ENCODE results near the gene PSMG3. TPM values are rescaled to one million over a fixed set of nuclear protein-coding genes. Genes with fewer than 3 reads are reported as not detected.

Gene PSMG3
- total RNA-seq, 4 donors from 2014 or later = 33.0 to 67.5 (median 47.7) TPM

- no peak for TF ChIP-seq POLR2A (IDR thresholded peaks at IDR 0.05)
- TF ChIP-seq CTCF (IDR thresholded peaks at IDR 0.05) = no peak
- H3K4me1 ChIP-seq = no peaks in the 10 kb centered on the region
- no peaks in the 10 kb centered on the region for H3K9me3 ChIP-seq
- H3K27ac ChIP-seq = no peak overlapping the region
- H3K27me3 ChIP-seq = no peaks in the 10 kb centered on the region
- no peak overlapping the region for H3K4me3 ChIP-seq
- DNase-seq = no peak
- H3K36me3 ChIP-seq = no peaks in the 10 kb centered on the region
Observed at GRCh38 chr7:1610678-1611302, 41.0 kb upstream of the PSMG3 start.

- TF ChIP-seq POLR2A (IDR thresholded peaks at IDR 0.05) (no peak), CTCF (IDR thresholded peaks at IDR 0.05) (no peak)
- no peak for DNase-seq
- H3K27me3 ChIP-seq = no peaks in the 10 kb centered on the region
Observed at GRCh38 chr7:1610013-1610677, 40.3 kb upstream of the PSMG3 start.

GRCh38 chr7:1609023-1609422 lies 39.2 kb upstream of the PSMG3 start:
- Histone ChIP-seq H3K9me3 (no peaks in the 10 kb centered on the region), H3K4me1 (no peaks in the 10 kb centered on the region), H3K36me3 (no peaks in the 10 kb centered on the region), H3K27ac (no peak overlapping the region), H3K4me3 (no peak overlapping the region), H3K27me3 (no peaks in the 10 kb centered on the region)
- DNase-seq = no peak
- TF ChIP-seq POLR2A (IDR thresholded peaks at IDR 0.05) (no peak), CTCF (IDR thresholded peaks at IDR 0.05) (no peak)

More at GRCh38 chr7:1610013-1610677, 40.3 kb upstream of the PSMG3 start:
- H3K9me3 ChIP-seq = no peaks in the 10 kb centered on the region
- H3K4me1 ChIP-seq = no peaks in the 10 kb centered on the region
- no peaks in the 10 kb centered on the region for H3K36me3 ChIP-seq
- no peak overlapping the region for H3K27ac ChIP-seq
- no peak overlapping the region for H3K4me3 ChIP-seq

GRCh38 chr7:1608318-1608717 lies 38.5 kb upstream of the PSMG3 start:
- H3K4me1 ChIP-seq = no peaks in the 10 kb centered on the region
- no peak overlapping the region for H3K4me3 ChIP-seq
- no peak for TF ChIP-seq POLR2A (IDR thresholded peaks at IDR 0.05)
- TF ChIP-seq CTCF (IDR thresholded peaks at IDR 0.05) = no peak
- no peaks in the 10 kb centered on the region for H3K27me3 ChIP-seq
- H3K9me3 ChIP-seq = no peaks in the 10 kb centered on the region
- no peaks in the 10 kb centered on the region for H3K36me3 ChIP-seq
- no peak for DNase-seq
- no peak overlapping the region for H3K27ac ChIP-seq

GRCh38 chr7:1607696-1608095 lies 37.9 kb upstream of the PSMG3 start:
- Histone ChIP-seq H3K4me3 (no peak overlapping the region), H3K9me3 (no peaks in the 10 kb centered on the region), H3K27me3 (no peaks in the 10 kb centered on the region), H3K4me1 (no peaks in the 10 kb centered on the region), H3K27ac (no peak overlapping the region), H3K36me3 (no peaks in the 10 kb centered on the region)
- TF ChIP-seq CTCF (IDR thresholded peaks at IDR 0.05) (no peak), POLR2A (IDR thresholded peaks at IDR 0.05) (no peak)
- DNase-seq = no peak

All from Peyer's patch (tissue), 4 donors.